Measurements from ENCODE around the gene POLR3C. TPM values are rescaled to one million over a fixed set of nuclear protein-coding genes. Genes with fewer than 3 reads are reported as not detected.
A peak's percentile ranks its signal among the peaks of the same experiment; 100 is the strongest.
"Not testable (repeated sequence)": the region's sequence is repeated elsewhere in the genome, so short reads cannot be mapped to it uniquely, and the experiment has no call there.

Gene POLR3C
- total RNA-seq, 1 experiment from 2014 or later = 24.9 TPM

DNA sequence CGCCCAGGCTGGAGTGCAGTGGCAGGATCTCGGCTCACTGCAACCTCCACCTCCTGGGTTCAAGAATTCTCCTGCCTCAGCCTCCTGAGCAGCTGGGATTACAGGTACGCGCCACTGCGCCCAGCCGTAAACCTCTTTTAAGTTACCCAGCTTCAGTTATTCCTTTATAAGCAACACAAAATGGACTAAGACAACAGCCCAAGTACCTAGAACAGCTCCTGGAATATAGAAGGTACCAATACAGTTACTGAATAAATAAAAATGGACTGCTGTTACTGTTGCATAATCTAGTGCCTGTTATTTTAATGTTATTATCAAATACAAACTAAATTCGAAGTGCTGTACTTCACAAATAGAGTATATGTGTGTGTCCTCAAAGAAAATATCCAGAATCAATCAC lies 17.2 kb upstream of the POLR3C start (continued):
- TF ChIP-seq, protein P1, sequence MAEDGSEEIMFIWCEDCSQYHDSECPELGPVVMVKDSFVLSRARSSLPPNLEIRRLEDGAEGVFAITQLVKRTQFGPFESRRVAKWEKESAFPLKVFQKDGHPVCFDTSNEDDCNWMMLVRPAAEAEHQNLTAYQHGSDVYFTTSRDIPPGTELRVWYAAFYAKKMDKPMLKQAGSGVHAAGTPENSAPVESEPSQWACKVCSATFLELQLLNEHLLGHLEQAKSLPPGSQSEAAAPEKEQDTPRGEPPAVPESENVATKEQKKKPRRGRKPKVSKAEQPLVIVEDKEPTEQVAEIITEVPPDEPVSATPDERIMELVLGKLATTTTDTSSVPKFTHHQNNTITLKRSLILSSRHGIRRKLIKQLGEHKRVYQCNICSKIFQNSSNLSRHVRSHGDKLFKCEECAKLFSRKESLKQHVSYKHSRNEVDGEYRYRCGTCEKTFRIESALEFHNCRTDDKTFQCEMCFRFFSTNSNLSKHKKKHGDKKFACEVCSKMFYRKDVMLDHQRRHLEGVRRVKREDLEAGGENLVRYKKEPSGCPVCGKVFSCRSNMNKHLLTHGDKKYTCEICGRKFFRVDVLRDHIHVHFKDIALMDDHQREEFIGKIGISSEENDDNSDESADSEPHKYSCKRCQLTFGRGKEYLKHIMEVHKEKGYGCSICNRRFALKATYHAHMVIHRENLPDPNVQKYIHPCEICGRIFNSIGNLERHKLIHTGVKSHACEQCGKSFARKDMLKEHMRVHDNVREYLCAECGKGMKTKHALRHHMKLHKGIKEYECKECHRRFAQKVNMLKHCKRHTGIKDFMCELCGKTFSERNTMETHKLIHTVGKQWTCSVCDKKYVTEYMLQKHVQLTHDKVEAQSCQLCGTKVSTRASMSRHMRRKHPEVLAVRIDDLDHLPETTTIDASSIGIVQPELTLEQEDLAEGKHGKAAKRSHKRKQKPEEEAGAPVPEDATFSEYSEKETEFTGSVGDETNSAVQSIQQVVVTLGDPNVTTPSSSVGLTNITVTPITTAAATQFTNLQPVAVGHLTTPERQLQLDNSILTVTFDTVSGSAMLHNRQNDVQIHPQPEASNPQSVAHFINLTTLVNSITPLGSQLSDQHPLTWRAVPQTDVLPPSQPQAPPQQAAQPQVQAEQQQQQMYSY (CRISPR knock-in tag; IDR thresholded peaks at IDR 0.05) = no peak
- TF ChIP-seq FOXP1 (CRISPR knock-in tag; IDR thresholded peaks at IDR 0.05; ENCODE audit: borderline replicate concordance) = no peak
- no peak for TF ChIP-seq ELF4 (CRISPR knock-in tag; IDR thresholded peaks at IDR 0.05; ENCODE audit: low read depth)

DNA sequence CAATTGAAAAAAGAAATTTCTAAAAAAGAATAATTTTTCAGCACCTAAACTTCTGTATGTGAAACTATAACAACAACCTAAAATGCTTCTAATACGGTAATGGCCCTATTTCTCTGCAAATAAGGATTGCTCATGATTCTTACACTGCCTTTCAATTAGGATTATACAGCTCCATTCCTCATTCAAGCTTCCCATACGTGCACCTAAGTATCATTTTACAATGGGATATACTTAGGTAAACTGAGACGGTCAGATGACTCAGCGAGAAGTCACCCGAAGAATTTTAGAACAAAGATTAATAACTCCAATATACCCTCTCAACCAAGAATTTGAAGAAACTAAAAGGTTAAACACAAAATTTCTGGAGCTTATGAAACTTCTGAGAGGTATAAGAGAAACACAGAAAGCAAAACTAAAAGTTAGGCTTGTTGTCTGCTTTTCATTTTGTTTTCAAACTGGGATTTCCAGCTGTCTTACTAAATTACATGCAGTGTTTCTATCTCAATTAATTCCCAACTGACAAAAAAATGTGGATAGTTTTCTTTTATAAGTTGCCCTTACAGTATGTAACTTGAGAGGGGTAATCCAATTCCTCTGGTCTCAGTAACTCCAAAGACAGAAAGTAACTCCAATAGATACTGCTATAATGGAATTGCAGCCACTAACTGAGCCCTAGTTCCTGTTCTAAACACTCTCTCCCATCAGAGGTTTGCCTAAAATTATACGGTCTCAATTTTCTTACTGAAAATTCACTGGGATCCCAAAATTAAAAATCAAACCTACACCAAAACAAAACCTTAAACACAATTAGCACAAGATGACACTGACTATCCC lies 10.8 kb upstream of the POLR3C start:
- H3K27me3 Mint-ChIP-seq (ENCODE audit: low read depth); POLR2A ChIA-PET; H3K27ac Mint-ChIP-seq; H3K4me3 Mint-ChIP-seq; DNase-seq (ENCODE audit: low spot score); H3K36me3 Mint-ChIP-seq; H3K4me1 Mint-ChIP-seq; ATAC-seq; H3K9me3 Mint-ChIP-seq; CTCF ChIA-PET: not testable (repeated sequence)

DNA sequence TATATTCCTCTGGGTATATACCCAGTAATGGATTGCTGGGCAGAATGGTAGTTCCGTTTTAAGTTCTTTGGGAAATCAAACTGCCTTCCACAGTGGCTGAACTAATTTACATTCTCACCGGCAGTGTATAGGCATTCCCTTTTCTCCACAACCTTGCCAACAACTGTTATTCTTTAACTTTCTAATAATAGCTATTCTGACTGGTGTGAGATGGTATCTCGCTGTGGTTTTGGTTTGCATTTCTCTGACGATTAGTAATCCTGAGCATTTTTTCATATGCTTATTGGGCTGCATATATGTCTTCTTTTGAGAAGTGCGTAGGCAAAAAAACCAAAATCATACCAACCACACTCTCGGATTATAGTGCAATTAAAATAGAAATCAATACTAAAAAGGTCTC lies 5.9 kb upstream of the POLR3C start:
- POLR2A ChIA-PET; CTCF ChIA-PET; H3K4me3 Mint-ChIP-seq; H3K36me3 Mint-ChIP-seq; H3K9me3 Mint-ChIP-seq; H3K27me3 Mint-ChIP-seq (ENCODE audit: low read depth); DNase-seq (ENCODE audit: low spot score); H3K4me1 Mint-ChIP-seq; H3K27ac Mint-ChIP-seq; ATAC-seq: not testable (repeated sequence)

DNA sequence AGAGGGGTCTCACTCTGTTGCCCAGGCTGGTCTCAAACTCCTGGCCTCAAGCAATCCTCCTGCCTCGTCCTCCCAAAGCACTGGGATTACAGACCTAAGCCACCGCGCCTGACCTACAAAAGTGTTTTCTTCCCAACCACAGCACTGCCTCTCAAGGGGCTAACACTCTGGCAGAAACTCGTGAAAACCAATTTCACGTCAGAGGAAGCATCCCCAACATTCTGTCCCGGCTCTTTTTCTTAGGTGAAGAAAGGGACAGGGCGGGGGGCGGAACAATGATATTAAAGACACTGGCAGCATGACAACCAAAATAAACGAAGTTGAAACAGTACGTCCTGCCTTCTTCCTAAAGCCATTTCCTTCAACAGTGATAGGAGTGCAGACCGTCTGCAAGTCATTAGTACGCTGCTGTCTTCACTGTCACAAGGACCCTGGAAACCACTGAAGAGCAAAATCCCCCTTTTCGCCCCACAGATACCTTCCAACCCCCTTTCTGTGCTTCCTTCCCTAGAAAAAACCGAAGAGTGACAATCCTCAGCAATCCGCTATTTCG lies 1.1 kb upstream of the POLR3C start:
- CTCF ChIA-PET; H3K4me3 Mint-ChIP-seq; H3K27ac Mint-ChIP-seq; H3K9me3 Mint-ChIP-seq; ATAC-seq; DNase-seq (ENCODE audit: low spot score); H3K27me3 Mint-ChIP-seq (ENCODE audit: low read depth); H3K4me1 Mint-ChIP-seq: not testable (repeated sequence)
- H3K36me3 Mint-ChIP-seq = peaks cover 18% of the 10 kb centered on the region
- POLR2A ChIA-PET = interaction anchor here (1.6 kb wide), 1 partner anchor 23 kb away, joined by 7 read pairs; the partner anchor contains the start of gene NUDT17

DNA sequence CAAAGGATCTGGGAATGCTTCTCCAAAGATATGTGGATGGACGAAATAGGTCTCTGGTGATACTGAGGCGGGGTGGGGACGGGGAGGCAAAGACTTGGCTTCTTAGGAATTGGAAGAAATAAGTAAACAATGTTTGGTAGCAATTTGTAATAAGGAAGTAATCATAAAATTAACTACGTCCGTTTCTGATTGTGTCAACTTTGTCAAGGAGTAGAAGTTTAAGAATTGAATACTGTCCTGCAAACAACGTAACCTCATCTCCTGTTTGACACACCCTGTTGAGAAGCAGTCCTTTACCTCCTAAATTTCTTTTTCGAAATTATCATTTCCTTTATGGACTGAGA lies 471 bp downstream of the POLR3C start:
- Mint-ChIP-seq H3K36me3 (peaks cover 32% of the 10 kb centered on the region), H3K4me1 (peaks cover 5% of the 10 kb centered on the region), H3K27me3 (ENCODE audit: low read depth) (no peaks in the 10 kb centered on the region), H3K27ac (peak overlapping the region; percentile 99), H3K4me3 (peak overlapping the region; percentile 93), H3K9me3 (no peaks in the 10 kb centered on the region)
- ATAC-seq = no peak
- TF ChIP-seq, protein P1 (CRISPR knock-in tag; IDR thresholded peaks at IDR 0.05) = no peak
- no peak for DNase-seq (ENCODE audit: low spot score)
- POLR2A ChIA-PET = interaction anchor here (1.4 to 1.6 kb wide), 2 partner anchors 21 to 35 kb away, joined by 7 to 10 read pairs; partner anchors contain the start of genes NUDT17 and PIAS3
- CTCF ChIA-PET = interaction anchor here (1.1 to 1.4 kb wide), 5 partner anchors 8 to 140 kb away, joined by 3 to 19 read pairs (median 4); partner anchors contain the start of genes ANKRD34A, NUDT17, PIAS3 and POLR3GL
